ENCODE measurements around the gene BLNK.

DNA sequence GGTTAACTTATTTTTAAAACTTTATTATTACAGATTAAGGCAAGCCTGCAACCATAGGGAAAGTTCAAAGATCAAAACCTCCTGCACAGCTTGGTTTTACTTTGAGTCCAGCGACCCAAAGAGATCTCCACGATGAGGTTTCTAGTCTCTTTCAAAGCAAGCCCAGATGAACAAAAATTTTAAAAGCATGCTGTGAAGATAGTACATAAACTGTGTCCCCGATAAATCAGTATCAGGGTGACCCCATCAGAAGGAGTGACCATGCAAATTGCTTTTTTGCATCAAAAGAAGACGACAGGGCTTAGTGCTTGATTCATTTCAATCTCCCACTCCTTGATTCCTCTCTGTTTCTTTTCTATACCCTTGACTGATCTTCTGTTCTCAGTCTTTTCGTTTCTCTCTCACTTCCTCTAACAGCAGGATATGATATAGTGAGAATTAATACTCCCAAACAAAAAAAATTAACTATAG lies 16.8 kb upstream of the BLNK start:
- TF ChIP-seq, protein P1, sequence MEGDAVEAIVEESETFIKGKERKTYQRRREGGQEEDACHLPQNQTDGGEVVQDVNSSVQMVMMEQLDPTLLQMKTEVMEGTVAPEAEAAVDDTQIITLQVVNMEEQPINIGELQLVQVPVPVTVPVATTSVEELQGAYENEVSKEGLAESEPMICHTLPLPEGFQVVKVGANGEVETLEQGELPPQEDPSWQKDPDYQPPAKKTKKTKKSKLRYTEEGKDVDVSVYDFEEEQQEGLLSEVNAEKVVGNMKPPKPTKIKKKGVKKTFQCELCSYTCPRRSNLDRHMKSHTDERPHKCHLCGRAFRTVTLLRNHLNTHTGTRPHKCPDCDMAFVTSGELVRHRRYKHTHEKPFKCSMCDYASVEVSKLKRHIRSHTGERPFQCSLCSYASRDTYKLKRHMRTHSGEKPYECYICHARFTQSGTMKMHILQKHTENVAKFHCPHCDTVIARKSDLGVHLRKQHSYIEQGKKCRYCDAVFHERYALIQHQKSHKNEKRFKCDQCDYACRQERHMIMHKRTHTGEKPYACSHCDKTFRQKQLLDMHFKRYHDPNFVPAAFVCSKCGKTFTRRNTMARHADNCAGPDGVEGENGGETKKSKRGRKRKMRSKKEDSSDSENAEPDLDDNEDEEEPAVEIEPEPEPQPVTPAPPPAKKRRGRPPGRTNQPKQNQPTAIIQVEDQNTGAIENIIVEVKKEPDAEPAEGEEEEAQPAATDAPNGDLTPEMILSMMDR (IDR thresholded peaks at IDR 0.05), result no peak
- TF ChIP-seq EZH2 (IDR thresholded peaks at IDR 0.05; ENCODE audit: borderline replicate concordance, insufficient read depth, low read depth, low read length, poor library complexity, severe bottlenecking), result no peak

Measured in B cell (primary cell).